ENCODE data around the gene EMP2. TPM values are rescaled to one million over a fixed set of nuclear protein-coding genes. Genes with fewer than 3 reads are reported as not detected.

EMP2 gene
- polyA plus RNA-seq, 1 donor from 2014 or later = 0.14 TPM

GRCh38 chr16:10558746-10559641 lies 21.4 kb downstream of the EMP2 start:
- Histone ChIP-seq H3K4me2 (ENCODE audit: low read length) (no peak overlapping the region), H3K27me3 (ENCODE audit: insufficient read depth, low read depth, low read length) (no peaks in the 10 kb centered on the region), H3K79me2 (replicated peaks; ENCODE audit: insufficient read depth, low read length) (no peaks in the 10 kb centered on the region), H3F3A (ENCODE audit: insufficient read depth, low read length, poor library complexity, severe bottlenecking) (no peaks in the 10 kb centered on the region), H3K36me3 (ENCODE audit: insufficient read depth, low read length) (no peaks in the 10 kb centered on the region), H2AFZ (ENCODE audit: low read depth, low read length) (no peak overlapping the region), H3K9me2 (ENCODE audit: insufficient read depth, low read length) (no peaks in the 10 kb centered on the region), H4K20me1 (ENCODE audit: insufficient read depth) (no peaks in the 10 kb centered on the region), H3K27ac (ENCODE audit: low read length) (no peak overlapping the region), H3K9me3 (ENCODE audit: low read length) (peaks cover 4% of the 10 kb centered on the region), H3K4me3 (ENCODE audit: low read length) (no peak overlapping the region), H3K9ac (ENCODE audit: low read length) (no peak overlapping the region)
- TF ChIP-seq TAF1 (IDR thresholded peaks at IDR 0.05; ENCODE audit: low read depth) = no peak
- no peak for TF ChIP-seq EP300 (conservative IDR thresholded peaks at IDR 0.05; ENCODE audit: poor library complexity, severe bottlenecking)
- TF ChIP-seq MXI1 (conservative IDR thresholded peaks at IDR 0.05; ENCODE audit: poor library complexity, severe bottlenecking) = no peak
- no peak for TF ChIP-seq POLR2AphosphoS5 (IDR thresholded peaks at IDR 0.05)
- TF ChIP-seq SMC3 (conservative IDR thresholded peaks at IDR 0.05; ENCODE audit: poor library complexity) = no peak
- no peak for TF ChIP-seq EZH2 (IDR thresholded peaks at IDR 0.05; ENCODE audit: borderline replicate concordance, insufficient read depth, low read length, poor library complexity, severe bottlenecking)
- no peak for TF ChIP-seq REST (IDR thresholded peaks at IDR 0.05; ENCODE audit: borderline replicate concordance)
- TF ChIP-seq RAD21 (conservative IDR thresholded peaks at IDR 0.05) = no peak
- TF ChIP-seq CTCF (IDR thresholded peaks at IDR 0.05; ENCODE audit: poor library complexity, severe bottlenecking) = no peak

GRCh38 chr16:10558305-10558704 lies 22.1 kb downstream of the EMP2 start:
- Histone ChIP-seq H3K27ac (ENCODE audit: low read length) (no peak overlapping the region), H3F3A (ENCODE audit: insufficient read depth, low read length, poor library complexity, severe bottlenecking) (no peaks in the 10 kb centered on the region), H3K9ac (ENCODE audit: low read length) (no peak overlapping the region), H3K36me3 (ENCODE audit: insufficient read depth, low read length) (no peaks in the 10 kb centered on the region), H3K4me3 (ENCODE audit: low read length) (no peak overlapping the region), H3K4me2 (ENCODE audit: low read length) (no peak overlapping the region), H4K20me1 (ENCODE audit: insufficient read depth) (no peaks in the 10 kb centered on the region), H3K27me3 (ENCODE audit: insufficient read depth, low read depth, low read length) (no peaks in the 10 kb centered on the region), H3K79me2 (replicated peaks; ENCODE audit: insufficient read depth, low read length) (no peaks in the 10 kb centered on the region), H3K9me2 (ENCODE audit: insufficient read depth, low read length) (no peaks in the 10 kb centered on the region), H3K9me3 (ENCODE audit: low read length) (peaks cover 4% of the 10 kb centered on the region), H2AFZ (ENCODE audit: low read depth, low read length) (no peak overlapping the region)
- no peak for TF ChIP-seq MXI1 (conservative IDR thresholded peaks at IDR 0.05; ENCODE audit: poor library complexity, severe bottlenecking)
- TF ChIP-seq EP300 (conservative IDR thresholded peaks at IDR 0.05; ENCODE audit: poor library complexity, severe bottlenecking) = no peak
- TF ChIP-seq POLR2AphosphoS5 (IDR thresholded peaks at IDR 0.05) = no peak
- no peak for TF ChIP-seq RAD21 (conservative IDR thresholded peaks at IDR 0.05)
- no peak for TF ChIP-seq TAF1 (IDR thresholded peaks at IDR 0.05; ENCODE audit: low read depth)
- TF ChIP-seq CTCF (IDR thresholded peaks at IDR 0.05; ENCODE audit: poor library complexity, severe bottlenecking) = no peak
- no peak for TF ChIP-seq SMC3 (conservative IDR thresholded peaks at IDR 0.05; ENCODE audit: poor library complexity)
- TF ChIP-seq REST (IDR thresholded peaks at IDR 0.05; ENCODE audit: borderline replicate concordance) = no peak
- no peak for TF ChIP-seq EZH2 (IDR thresholded peaks at IDR 0.05; ENCODE audit: borderline replicate concordance, insufficient read depth, low read length, poor library complexity, severe bottlenecking)

All from neural cell (in vitro differentiated cells).